CD1c-positive myeloid dendritic cell (primary cell): ENCODE results near the gene KY.

ENCODE experiments used
- DNase-seq: peaks from one replicate; pipeline ENCODE4 v3.0.0-alpha.2; 2016; ENCODE audit errors: extremely low spot score

The KY gene

DNA sequence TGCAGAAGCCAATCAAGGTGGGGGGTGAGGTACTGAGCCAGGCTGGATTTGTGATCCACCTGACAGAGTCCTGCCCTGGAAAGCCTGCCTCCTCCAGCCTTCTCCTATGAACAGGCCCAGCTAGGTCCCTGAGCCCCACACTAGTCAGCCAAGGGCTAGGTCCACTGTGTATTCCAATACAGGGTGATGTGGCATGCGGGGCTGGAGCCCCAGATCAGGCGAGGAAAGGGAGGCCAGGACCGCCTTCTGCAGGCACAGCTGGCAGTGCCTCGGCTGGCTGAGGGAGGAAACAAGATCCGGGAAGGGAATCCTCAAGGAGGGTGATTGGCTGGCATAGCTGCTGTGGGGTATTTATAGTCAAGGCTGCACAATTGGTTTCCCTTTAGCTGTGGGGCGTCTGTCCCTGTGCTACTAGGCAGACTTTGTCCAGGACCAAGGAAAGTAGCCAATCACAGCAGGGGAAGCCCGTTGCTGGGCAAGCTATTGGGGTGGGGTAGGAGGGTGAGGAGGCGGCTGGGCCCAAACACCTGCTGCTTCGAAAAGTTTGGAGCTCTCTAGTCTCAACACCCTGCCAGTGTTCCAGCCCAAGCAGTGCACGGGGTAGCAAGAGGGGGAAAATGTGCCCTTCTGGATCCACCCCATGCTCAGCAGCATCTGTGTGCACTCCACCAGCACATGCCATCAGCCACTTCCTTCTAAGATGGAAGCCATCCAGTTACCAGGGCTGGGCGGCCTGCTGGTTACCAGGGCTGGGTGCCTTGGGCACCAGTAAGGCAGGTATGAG, 5.9 kb downstream of the KY start:
- no peak for DNase-seq

DNA sequence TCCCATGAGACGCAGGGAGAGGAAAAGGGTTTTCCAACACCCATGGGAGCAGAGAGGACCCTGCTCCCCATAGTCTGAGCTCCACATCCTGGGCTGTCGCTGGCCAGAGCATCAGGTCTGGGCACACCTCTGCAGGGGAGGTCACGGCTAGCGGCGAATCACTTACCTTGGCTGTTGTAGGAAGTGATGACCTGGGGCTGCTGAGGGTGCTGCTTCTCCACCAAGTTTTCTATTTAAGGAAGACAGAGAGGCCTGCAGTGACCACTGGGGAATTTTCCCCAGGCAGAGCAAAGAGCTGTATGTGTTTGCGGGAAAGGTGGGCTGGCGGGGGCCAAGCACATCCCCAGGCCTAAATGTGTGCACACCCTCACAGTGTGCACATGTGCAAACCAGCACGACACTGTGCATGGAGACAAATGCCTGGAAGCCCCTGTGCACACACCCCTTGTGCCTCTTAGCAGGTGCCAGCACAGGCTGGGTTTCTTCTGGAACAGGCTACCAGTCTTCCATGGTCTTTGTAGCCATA, 7.6 kb downstream of the KY start:
- no peak for DNase-seq

DNA sequence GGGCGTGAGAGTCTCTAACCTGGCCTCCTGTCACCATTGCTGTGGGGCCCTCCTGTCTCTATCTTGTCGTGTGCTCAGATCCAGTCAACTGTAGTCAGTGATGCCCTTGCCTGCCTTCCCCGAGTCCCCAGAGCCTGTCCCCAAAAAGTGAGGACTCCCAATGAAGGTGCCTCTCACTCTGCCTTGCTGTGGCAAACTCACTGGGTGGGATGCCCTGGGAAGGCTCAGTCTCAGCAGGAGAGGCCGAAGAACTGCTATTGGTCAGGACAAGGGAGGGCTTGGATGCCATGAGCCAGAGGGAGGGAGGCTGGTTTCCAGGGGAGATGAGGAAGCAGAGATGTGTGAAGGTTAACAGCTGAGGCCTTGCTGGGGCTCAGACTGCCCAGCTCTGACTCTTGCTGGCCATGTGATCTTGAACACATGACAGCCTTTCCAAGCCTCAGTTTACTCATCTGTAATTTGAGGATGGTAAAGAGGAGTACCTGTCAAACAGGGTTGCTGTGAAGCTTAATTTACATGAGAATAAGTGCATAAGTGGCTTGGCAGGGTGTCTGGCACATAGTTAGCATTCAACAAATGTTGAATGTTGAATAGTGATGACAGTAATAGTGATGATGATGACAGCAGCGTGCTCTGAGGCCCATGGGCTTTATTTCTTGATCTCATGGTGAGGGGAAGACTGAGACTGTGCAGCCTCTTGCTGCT, 8.2 kb downstream of the KY start:
- DNase-seq, result no peak

DNA sequence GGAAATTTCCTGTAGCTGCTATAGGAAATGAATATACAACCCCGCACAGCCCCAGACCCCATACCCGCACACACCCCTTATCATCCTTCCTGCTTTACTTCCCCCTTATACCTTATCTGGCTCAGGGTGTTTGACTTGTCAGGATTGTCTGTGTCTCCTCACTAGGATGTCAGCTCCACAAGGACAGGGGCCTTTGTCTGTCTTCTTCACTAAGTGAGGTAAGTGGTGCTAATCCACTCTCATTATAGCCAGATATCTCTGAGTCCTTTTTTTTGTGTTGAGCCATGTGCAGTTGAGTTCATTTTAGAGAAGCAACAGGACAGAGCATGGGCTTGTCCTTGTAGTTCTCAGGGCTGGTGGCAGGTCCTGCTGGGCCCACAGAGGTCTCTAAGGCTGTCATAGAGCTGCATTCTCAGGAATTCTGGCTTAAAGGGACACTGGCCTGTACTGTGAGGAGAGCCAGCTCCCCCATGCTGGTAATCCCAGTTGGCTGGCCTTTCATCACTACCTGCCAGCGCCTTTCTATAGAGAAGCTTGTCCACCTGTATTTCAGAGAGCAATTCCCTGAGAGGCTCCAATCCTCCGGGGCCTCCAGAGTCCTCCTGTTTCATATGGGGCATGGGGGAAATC, 9.0 kb downstream of the KY start:
- no peak for DNase-seq

DNA sequence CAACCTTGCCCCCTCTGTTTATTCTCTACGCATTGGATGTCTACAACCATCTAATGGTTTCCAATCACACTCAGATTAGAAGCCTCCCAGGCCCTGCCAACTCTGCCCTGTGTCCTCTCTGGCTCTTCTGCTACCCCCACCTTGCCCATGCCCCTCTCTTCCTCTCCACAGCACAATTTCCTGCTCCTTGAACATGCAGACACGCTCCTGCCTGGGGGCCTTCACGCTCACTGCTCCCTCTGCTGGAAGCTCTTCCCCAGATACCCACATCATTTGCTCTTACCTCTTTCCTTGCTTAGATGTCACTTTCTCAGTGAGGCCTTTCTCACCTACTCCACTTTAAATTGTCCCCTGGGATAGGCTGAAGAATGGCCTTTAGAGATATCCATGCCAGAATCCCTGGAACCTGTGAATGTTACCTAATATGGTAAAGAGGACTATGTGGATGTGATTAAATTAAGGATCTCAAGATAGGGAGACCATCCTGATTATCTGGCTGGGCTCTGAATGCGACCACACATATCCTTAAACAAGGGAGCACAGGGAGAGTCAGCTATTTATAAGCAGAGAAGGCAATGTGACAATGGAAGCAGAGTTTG, 9.9 kb downstream of the KY start:
- DNase-seq, result peak; percentile 17

DNA sequence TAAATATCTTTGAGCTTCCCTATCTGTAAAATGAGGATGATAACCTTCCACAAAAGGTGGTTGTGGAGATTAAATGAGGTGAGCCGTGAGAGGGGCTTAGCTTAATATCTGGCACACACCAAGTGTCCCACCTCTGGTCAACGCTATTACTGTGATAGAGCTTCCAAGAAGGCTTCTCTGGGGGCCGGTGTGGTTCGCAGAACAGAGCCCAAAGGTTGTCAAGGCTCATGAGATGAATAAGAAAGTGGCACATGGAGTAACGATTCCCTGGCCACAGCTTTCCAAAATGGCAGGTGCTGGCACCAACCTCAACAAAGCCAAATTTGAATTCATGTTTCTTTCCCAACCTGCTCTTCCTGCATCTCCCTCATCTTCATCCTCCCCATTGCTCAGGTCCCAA, 10.4 kb downstream of the KY start:
- no peak for DNase-seq

DNA sequence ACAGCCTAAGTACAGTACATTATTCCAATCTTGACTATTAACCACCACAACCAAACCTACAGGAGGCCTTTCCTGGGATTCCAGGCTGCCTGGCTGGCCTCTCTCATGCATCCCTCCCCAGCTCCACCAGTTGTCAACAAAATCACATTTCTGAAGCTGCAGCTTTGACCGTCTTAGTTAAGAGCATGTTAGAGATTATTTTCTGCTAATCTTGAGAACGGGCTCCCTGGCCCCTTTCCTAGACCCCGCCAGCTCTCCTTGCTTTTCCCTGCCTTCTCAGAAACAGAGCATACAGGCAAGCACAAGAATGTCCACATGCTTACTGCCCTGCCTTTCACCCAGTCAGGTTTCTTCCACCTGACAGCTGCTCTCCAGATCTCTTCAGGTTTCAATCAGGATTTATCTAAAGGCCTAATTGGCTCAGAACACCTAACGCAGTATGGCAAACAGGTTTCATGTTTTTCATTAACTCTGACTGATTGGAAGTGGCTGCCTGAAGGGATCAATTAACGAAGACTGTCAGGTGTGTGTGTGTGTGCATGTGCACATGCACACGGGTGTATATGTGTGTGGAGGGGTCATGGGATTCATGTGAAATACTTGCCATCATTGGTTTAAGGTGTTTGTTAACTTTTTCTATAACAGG, 12.3 kb downstream of the KY start:
- DNase-seq, result no peak

DNA sequence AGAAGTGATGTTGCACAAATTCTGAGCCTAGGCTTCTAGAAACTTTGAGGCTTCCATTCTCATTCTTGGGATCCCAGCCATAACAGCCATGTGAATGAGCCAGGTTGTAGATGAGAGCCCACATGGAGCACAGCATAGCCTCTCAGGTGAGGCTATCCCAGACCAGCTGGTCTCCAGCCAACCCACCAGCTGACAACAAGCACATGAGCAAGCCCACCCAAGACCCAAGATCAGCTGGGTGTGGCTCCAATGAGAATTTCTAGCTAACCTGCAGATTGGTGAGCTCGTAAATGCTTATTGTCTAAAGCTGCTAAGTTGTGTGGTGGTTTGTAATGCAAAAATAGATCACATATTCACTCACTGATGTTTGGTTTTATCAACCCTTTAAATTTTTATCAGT, 14.4 kb downstream of the KY start:
- no peak for DNase-seq

DNA sequence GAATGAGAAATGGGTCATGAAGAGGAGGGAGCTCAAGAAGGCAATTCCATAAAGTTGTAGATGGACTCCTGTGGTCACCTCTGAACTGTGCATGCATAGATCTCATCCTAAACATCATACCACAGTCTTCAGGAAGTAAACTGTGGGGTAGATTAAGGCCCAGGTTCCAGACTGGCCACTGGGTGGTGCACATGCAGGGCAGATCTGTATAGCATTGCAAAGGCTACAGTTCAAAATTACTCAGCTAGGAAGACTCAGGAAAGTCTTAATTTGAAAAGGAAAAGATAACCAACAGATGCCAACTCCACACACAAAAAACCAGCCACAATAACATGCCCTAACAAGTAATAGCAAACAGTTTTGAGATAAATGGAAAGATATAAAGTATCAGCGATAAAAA, 20.3 kb downstream of the KY start:
- no peak for DNase-seq

DNA sequence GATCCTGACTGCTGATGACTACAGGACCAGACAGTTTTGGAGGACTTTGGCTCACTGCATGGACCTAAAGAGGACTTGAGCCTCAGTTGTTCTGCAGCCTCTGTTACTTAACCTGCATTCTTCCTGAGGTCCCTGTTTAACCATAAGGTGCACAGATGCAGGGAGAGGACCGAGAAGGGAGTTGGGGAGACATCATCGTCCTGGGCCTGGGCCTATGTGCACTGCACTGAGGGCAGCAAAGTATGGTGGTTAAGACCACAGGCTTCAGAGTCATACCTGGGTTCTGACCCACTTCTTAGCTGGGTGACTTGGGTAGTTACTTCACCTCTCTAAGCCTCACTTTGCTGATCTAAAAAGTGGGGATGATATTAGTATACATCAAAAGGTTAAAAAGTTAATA, 21.9 kb downstream of the KY start:
- no peak for DNase-seq

DNA sequence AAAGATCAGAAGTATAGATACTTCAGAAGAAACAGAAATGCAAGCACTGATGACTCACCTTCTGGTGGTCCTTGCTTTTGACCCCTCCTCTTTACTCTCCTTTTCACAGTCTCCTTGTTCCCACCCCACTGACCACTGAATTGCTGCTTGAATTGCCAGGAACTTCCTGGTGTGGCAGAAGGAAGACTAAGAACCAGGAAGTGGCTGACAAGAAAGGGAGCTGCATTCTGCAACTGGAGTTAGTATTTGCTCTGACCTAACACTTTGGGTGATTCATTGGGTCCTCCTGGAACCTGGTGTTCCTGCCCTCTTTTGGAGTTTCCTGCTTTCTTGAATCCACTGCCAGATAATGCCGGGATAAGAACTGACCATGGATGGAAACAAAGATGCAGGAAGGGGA, 23.0 kb downstream of the KY start:
- DNase-seq, result no peak

DNA sequence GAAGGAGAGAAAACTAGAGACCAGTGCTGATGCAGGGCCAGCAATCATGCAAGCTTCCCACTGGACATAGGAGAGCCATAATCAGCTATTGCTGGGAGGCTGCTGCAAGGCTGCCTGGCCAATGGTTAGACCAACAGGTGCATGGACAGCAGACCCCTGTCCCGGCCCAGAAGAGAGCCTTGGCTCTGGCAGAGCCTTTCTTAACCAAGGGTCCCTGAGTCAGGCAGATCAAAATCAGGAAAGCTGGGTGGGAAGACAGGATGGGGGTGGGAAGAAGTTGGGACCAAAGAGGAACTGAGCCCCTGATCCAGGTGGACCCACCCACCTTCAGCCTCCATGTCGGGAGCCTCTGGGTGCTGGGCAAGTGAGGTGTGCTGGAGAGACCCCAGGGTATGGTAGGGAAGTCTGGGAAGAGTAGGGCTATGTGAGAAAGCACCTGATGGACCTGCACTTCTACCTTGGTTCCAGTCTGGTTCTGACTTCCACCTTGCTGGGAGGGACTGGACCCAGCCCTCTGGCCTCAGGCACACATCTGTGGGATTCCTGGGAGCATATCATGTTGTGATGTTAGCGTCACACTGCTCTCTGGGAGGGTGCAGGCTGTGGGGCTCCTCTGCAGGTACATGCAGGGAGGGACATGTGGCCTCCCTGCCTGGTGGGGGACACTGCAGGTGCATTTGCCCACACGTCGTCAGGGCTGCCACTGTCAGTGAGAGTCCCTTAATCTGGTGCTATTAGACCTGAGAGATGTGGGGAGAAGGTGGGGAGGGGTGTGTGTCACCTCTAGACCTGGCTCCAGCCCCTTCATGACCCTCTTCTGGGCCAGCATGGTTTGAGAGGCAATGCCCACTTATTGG, 24.7 kb downstream of the KY start:
- no peak for DNase-seq

DNA sequence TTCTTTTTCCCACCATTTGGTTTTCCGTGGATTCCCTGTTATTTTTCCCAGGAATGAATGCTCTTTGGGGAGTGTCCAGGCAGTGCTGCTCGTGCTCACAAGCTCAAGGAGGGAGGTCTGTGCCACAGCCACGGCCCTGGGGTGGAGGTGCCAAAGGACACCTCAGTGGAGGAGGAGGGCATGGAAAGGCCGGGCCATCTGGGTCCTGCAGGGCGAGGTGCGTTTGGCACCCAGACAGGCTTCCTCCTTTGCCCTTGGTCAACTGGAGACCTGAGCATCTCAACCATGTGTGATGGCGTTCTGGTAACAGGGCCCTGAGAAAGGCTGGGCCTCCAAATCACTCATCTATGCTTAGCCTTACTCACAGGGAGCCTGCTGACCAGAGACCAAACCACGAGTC, 25.4 kb downstream of the KY start:
- DNase-seq, result no peak

DNA sequence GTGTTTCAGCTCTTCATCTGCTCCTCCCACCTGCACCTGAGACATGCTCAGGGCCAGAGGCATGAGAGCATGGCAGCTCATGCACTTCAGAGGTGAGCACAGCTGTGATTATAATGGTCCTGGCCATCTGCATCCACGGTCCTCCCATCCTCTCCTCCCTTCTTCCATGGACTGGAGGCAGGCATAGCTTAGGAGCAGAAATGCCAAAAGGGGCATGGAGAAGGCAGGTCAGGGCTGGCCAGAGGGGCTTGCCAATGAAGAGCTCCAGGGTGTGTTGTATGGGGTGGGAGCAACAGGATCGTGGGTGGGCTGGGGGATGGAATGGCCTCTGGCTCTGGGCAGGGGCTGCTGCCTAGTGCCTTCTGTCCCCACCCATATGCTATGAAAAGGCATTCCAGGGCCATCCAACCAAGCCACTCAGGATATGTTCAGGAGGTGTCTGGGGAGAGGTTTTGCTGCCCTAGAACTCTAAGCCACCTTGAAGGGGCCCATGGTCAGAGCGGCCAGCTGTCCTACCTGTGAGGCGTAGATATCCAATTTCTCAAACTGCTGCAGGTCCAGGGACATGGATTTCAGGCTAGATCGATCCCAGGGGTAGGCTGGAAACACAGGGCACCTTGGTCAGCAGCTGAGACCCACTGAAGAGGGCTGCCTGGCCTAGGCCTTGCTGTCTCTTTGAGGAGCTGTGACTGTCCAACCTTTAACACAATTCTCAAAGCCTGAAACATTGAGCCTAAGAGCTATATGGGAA, 26.1 kb downstream of the KY start:
- DNase-seq, result no peak

DNA sequence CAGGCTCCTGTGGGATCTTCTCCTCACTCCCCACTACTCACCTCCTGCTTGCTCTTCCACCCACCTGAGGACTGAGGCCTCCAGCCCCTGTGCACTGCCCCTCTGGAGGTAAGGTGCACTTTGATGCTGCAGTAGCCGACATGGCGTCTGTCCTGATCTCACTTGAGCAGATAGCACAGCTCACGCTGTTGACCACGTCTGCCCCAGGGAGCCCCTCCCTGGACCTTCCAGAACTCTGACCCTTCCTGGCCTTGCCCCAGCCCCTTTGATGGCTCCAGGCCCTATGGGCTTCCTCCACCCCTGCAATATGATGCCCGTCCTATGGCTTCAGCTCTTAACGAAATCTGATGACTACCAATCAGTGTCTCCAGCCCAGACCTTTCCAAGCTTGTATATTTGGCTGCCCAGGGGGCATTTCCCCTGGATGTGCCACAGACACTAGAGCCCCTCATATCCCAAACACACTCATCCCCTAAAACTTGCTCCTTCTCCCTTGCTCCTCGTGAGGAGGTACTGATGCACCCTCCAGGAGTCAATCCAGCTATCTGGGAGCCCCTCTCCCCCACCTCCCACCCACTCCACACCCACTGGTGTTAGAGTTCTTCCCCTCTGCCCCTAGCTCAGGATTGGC, 27.1 kb downstream of the KY start:
- no peak for DNase-seq

DNA sequence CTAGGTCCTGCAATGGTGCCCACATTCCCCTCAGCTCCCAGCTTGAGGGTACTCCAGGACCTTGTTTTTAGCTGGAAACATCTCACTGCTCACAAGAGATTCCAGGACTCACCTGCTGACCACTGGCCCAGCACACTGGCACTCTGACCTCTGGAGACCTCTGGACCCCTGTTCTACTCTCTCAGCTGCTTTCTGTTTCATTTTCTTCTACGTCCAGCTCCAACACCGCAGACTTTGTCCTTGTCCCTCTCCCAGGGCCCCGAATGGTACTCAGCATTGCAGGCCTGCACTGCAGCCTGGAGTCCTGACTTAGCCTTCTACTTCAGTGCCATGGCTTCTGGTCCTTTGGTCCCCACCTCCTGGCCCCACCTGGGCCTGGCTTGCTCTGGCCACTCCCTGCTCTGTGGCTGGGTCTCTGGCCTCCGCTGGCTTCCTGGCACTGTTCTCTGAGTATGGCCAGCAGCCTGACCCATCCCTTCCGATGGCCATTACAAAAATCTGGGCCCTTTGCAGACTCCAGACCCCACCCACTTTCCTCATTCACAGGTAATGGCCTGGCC, 27.9 kb downstream of the KY start:
- no peak for DNase-seq

DNA sequence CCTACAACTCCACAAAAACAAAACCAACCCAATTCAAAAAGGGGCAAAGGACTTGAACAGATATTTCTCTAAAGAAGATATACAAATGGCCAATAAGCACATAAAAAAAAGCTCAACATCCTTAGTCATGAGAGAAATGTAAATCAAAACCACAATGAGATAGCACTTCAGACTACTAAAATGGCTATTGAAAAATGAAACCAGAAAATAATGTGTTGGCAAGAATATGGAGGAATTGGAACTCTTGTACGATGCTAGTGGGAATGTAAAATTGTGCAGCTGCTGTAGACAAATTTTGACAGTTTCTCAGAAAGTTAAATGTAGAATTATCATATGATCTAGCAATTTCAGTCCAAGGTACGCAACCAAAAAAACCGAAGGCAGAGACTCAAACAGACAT, 29.0 kb downstream of the KY start:
- no peak for DNase-seq

DNA sequence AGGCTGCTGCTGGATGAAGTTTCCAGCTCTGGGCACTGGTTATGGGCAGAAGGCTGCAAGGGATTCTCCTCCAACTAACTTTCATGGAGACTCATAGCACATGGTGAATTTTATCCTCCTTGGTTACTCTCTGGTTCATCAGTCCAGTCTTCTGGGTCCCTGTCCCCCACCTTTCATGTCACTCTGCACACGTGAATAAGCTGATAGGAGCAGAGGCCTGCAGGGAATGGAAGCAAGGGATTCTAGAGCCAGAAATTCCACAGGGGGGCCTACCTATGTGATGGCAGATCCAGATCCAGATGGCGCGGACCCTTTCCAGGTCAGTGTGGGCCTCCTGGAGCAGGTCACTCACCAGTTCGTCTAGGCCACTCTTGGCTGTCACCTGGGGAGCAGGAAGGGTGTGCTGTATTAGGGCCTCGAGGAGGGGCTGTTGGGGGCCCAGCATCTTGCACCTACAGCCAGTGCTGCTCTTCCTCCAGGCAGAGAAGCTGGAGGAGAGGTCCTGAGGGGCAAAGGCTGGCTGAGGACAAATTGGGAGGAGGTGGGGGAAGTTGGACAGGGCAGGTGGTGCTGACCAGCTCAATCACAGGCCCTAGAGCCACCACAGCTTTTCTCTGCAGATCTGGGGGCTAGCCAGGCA, 30.2 kb downstream of the KY start:
- DNase-seq, result no peak

DNA sequence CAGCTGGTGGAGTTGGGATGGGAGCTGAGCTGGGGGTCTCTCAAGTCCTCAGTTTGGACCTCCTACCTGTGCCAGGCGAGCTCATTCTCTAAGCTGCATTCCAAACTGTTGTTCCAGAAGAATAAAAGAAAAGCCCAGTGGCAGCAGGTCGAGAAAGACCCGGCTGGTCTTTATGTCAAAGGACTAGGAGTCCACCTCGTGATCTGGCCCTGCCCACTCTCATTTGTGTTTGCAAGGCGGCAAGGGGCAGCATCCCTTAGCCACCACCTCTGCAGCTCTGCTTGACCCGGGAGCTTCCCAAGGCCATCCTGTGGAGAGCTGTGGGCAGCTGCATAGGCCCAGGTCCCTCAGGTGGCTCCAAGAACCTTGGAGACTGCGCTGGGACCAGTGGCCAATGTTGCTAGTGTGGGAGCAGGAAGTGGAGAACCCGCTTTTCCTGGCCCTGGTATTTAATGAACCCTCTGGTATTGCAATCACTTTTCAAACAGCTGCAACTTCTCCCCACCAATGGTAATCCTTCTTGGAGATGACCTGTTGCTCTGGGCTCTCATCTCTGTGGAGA, 30.9 kb downstream of the KY start:
- no peak for DNase-seq
